ENCODE results near the gene IL4R. TPM values are rescaled to one million over a fixed set of nuclear protein-coding genes. Genes with fewer than 3 reads are reported as not detected.

IL4R gene
- total RNA-seq, 1 donor from 2014 or later: 9.6 TPM

GRCh38 chr16:27347930-27348685 lies 34.3 kb downstream of the IL4R start:
- no peaks in the 10 kb centered on the region for H3K9me3 ChIP-seq (ENCODE audit: low read depth)
- H3K9me3 Mint-ChIP-seq: no peaks in the 10 kb centered on the region
- no peak overlapping the region for H3K4me2 ChIP-seq
- no peak overlapping the region for H3K4me3 Mint-ChIP-seq
- H3K9ac ChIP-seq: no peak overlapping the region
- no peaks in the 10 kb centered on the region for H3K27me3 Mint-ChIP-seq (ENCODE audit: insufficient read depth, low read depth)
- TF ChIP-seq EZH2 (IDR thresholded peaks at IDR 0.05) (no peak), EZH2phosphoT487 (IDR thresholded peaks at IDR 0.05) (no peak)
- TF ChIP-seq, protein P1, sequence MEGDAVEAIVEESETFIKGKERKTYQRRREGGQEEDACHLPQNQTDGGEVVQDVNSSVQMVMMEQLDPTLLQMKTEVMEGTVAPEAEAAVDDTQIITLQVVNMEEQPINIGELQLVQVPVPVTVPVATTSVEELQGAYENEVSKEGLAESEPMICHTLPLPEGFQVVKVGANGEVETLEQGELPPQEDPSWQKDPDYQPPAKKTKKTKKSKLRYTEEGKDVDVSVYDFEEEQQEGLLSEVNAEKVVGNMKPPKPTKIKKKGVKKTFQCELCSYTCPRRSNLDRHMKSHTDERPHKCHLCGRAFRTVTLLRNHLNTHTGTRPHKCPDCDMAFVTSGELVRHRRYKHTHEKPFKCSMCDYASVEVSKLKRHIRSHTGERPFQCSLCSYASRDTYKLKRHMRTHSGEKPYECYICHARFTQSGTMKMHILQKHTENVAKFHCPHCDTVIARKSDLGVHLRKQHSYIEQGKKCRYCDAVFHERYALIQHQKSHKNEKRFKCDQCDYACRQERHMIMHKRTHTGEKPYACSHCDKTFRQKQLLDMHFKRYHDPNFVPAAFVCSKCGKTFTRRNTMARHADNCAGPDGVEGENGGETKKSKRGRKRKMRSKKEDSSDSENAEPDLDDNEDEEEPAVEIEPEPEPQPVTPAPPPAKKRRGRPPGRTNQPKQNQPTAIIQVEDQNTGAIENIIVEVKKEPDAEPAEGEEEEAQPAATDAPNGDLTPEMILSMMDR (IDR thresholded peaks at IDR 0.05): no peak
- H4K20me1 ChIP-seq (ENCODE audit: low read depth): no peaks in the 10 kb centered on the region
- H3K36me3 ChIP-seq: no peaks in the 10 kb centered on the region
- no peak overlapping the region for H3K4me3 ChIP-seq
- no peaks in the 10 kb centered on the region for H3K4me1 ChIP-seq
- H3K27ac Mint-ChIP-seq: no peak overlapping the region
- DNase-seq (ENCODE audit: low spot score): no peak
- H3F3A ChIP-seq (ENCODE audit: low read depth): no peaks in the 10 kb centered on the region
- no peaks in the 10 kb centered on the region for H3K79me2 ChIP-seq (ENCODE audit: low read depth)
- no peak overlapping the region for H3K27ac ChIP-seq
- H2AFZ ChIP-seq (replicated peaks): no peak overlapping the region
- H3K27me3 ChIP-seq: no peaks in the 10 kb centered on the region
- peaks cover 6% of the 10 kb centered on the region for H3K36me3 Mint-ChIP-seq
- H3K4me1 Mint-ChIP-seq: peaks cover 3% of the 10 kb centered on the region

DNA sequence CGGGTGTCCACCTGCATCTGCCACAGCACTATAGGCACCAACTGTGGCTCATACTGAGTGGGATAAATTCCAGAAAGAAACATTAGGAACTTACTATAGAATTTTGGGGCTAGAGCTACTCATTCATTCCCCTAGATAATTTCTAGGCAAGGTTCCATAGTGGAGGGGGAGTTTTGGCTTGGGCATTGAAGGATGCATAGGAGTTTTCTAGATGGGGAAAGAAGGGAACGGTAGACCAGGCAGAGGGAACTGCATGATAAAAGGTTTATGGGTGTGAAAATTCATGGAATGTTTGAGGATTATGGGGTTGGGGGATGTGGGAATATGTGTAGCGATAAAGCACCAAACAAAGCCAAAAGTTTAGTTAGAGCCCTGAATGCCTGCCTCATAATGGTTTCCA lies 35.5 kb downstream of the IL4R start:
- Histone ChIP-seq H3K4me2 (no peak overlapping the region), H3K27ac (no peak overlapping the region), H3K9ac (no peak overlapping the region), H3F3A (ENCODE audit: low read depth) (no peaks in the 10 kb centered on the region), H3K36me3 (no peaks in the 10 kb centered on the region), H3K4me1 (no peaks in the 10 kb centered on the region), H2AFZ (replicated peaks) (no peak overlapping the region), H3K79me2 (ENCODE audit: low read depth) (no peaks in the 10 kb centered on the region), H3K27me3 (no peaks in the 10 kb centered on the region), H3K9me3 (ENCODE audit: low read depth) (no peaks in the 10 kb centered on the region), H3K4me3 (no peak overlapping the region), H4K20me1 (ENCODE audit: low read depth) (no peaks in the 10 kb centered on the region)
- Mint-ChIP-seq H3K4me3 (no peak overlapping the region), H3K4me1 (peaks cover 3% of the 10 kb centered on the region), H3K36me3 (peaks cover 8% of the 10 kb centered on the region), H3K27me3 (ENCODE audit: insufficient read depth, low read depth) (no peaks in the 10 kb centered on the region), H3K9me3 (no peaks in the 10 kb centered on the region), H3K27ac (no peak overlapping the region)
- no peak for DNase-seq (ENCODE audit: low spot score)
- TF ChIP-seq, protein P1 (IDR thresholded peaks at IDR 0.05): no peak
- TF ChIP-seq EZH2phosphoT487 (IDR thresholded peaks at IDR 0.05) (no peak), EZH2 (IDR thresholded peaks at IDR 0.05) (no peak)

DNA sequence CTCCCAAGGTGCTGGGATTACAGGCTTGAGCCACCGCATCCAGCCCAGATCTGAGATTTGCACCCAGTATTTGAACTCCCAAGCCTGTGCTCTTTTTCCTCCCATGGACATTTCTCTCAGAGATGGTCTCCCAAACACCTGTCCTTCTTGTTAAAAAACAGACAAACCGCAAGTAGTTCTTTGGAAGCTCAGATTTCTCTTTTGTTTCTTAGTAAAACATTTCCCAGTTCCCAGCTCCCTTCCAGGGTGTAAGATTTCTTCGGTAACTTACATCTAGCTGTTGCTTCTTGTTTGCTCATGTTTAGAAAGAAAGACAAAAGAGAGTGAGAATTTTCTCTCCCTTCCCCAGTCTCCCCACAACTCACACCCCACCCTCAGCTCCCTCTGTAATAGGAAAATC lies 36.2 kb downstream of the IL4R start:
- Mint-ChIP-seq H3K4me3 (no peak overlapping the region), H3K4me1 (peaks cover 3% of the 10 kb centered on the region), H3K27me3 (ENCODE audit: insufficient read depth, low read depth) (no peaks in the 10 kb centered on the region), H3K9me3 (no peaks in the 10 kb centered on the region), H3K36me3 (peaks cover 9% of the 10 kb centered on the region), H3K27ac (no peak overlapping the region)
- Histone ChIP-seq H3K27me3 (no peaks in the 10 kb centered on the region), H3K36me3 (no peaks in the 10 kb centered on the region), H3K4me1 (no peaks in the 10 kb centered on the region), H3K9ac (no peak overlapping the region), H3K79me2 (ENCODE audit: low read depth) (no peaks in the 10 kb centered on the region), H3K27ac (no peak overlapping the region), H2AFZ (replicated peaks) (no peak overlapping the region), H3K9me3 (ENCODE audit: low read depth) (no peaks in the 10 kb centered on the region), H3F3A (ENCODE audit: low read depth) (no peaks in the 10 kb centered on the region), H3K4me3 (no peak overlapping the region), H4K20me1 (ENCODE audit: low read depth) (no peaks in the 10 kb centered on the region), H3K4me2 (no peak overlapping the region)
- TF ChIP-seq EZH2 (IDR thresholded peaks at IDR 0.05) (no peak), EZH2phosphoT487 (IDR thresholded peaks at IDR 0.05) (no peak)
- TF ChIP-seq, protein P1 (IDR thresholded peaks at IDR 0.05): no peak
- DNase-seq (ENCODE audit: low spot score): no peak
